ENCODE data around the gene COX20.

- TF ChIP-seq CTCF (conservative IDR thresholded peaks at IDR 0.05; ENCODE audit: low read depth, low read length) (no peak), EZH2 (IDR thresholded peaks at IDR 0.05; ENCODE audit: low read length, unreplicated experiment) (no peak)
Observed at GRCh38 chr1:244836584-244836983, 1.1 kb downstream of the COX20 start.

Data from PC-3 (cell line).